GM19452 (cell line): Measurements from ENCODE around the gene NOPCHAP1.
A peak's percentile ranks its signal among the peaks of the same experiment; 100 is the strongest.

Experiments used
- ATAC-seq: cut with Tn5 transposase; IDR thresholded peaks from one replicate; pipeline ENCODE4 v1.9.1; 2021; ENCODE audit not compliant: unreplicated experiment

The NOPCHAP1 gene

GRCh38 chr12:105018012-105018411 is 31.9 kb downstream of the NOPCHAP1 start:
- no peak for ATAC-seq

- ATAC-seq: no peak
These were observed 32.7 kb downstream of the NOPCHAP1 start for GRCh38 chr12:105018776-105019175.

GRCh38 chr12:105020241-105020962 is 34.3 kb downstream of the NOPCHAP1 start:
- ATAC-seq: no peak

DNA sequence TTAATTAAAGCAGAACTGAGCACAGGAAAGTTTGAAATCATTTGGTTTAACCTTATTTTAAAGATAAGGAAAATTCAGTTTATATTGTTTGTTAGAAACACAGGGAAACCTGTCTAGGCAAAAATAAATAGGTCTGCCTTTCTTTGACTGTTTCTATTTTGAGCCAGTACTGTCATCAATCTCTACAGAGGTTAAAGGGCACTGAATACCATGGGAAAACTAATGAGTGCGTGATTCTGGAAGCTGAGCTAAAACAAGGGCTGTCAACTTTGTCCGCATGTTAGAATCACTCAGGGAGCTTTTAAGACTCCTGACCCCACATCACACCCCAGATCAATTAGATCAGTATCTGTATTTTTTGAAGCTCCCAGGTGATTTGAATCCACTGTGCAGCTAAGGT is 38.8 kb downstream of the NOPCHAP1 start:
- ATAC-seq: no peak

DNA sequence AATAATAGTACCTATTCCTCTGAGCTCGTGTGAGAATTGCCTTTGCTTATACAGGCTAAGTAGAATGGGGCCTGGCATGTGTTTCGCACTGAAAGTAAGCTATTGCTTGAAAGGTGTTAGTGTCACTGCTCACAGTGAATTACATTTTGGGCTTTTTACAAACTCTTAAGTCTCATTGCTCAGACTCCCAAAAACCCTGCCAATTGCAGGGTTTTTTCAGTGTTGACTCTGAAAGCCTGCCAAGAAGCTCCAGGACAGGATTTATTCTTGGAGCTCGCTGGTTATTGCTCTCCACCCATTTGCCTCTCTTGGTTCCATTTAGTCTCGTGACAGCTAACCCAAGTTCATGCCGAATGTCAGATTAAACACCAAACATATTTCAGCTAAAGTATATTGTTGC is 39.8 kb downstream of the NOPCHAP1 start:
- ATAC-seq: no peak

- no peak for ATAC-seq
These were observed 40.3 kb downstream of the NOPCHAP1 start for GRCh38 chr12:105026411-105026810.

GRCh38 chr12:105030820-105031807 is 45.0 kb downstream of the NOPCHAP1 start:
- peak; percentile 93 for ATAC-seq

DNA sequence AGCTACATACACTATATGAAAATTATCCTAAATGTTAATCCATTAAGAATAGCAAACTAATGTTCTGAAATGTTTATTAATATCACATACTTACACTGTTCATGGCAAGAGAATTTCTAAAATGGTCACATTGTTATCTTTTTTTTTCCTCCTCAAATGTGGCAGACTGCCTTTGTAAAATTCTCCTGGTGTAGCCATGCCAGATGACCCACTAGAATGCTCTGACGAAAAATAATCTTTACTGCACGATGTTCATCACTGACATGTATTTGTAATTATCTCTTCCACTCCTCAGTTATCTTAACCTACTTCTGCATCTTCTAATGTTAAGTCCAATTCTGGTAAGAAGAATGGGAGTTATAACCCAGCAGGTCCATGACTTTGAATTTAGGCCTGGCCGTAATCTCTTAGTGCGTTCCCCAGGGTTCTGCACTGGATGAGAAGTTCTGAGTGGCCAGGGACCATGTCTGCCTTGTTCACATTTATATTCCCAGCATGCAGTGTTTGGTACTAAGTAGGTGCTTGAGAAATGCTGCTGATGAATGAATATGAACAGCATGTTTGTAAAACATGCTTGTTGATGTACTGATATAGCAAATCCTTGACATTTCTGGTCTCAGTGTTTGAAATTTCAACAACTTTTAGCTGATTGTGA is 46.7 kb downstream of the NOPCHAP1 start:
- no peak for ATAC-seq

GRCh38 chr12:105033851-105034250 is 47.7 kb downstream of the NOPCHAP1 start:
- no peak for ATAC-seq
